Astrocyte of the cerebellum (primary cell): ENCODE data around the gene LEUTX.
"Not testable (repeated sequence)": the region's sequence is repeated elsewhere in the genome, so short reads cannot be mapped to it uniquely, and the experiment has no call there.

Experiments used
- DNase-seq: peaks from one replicate; pipeline ENCODE4 v3.0.0-alpha.2; 2011; ENCODE audit warnings: low read depth
- H3K4me3 ChIP-seq: 2 replicates; pipeline ENCODE4 v1.5.1; 2011; ENCODE audit warnings: mild to moderate bottlenecking, low read depth, low read length, moderate library complexity
- in situ Hi-C: cut with HindIII; loops from 2 replicates; pipeline ENCODE4 v1.10.0; 2017; ENCODE audit warnings: low sequenced_read_pairs
- TF ChIP-seq, protein P1 (sequence below): IDR thresholded peaks from 2 replicates; pipeline ENCODE4 v1.5.1; 2012; ENCODE audit warnings: low read length, low read depth, moderate library complexity, mild to moderate bottlenecking; ENCODE audit errors: missing control alignments

Gene LEUTX

DNA sequence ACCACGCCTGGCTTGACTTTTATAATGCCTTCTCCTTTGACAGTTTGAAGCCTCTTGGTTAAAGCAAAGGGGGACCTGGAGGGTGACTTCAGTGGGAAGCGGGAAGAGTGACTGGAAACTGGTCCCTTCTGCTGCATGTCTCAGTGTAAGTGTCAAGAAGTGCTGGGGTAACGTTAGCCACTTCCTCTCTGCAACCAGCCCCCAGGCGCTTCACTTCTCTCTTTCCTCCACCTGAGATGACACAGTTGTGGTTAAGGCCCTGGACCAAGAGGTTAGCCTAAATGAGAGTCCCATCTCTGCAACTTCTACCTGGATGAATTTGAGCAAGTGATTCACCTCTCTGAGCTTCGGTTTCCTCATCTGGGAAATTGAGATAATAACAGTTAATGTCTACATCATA, 16.3 kb downstream of the LEUTX start:
- DNase-seq: no peak
- in situ Hi-C loops: no loop called here
- TF ChIP-seq, protein P1, sequence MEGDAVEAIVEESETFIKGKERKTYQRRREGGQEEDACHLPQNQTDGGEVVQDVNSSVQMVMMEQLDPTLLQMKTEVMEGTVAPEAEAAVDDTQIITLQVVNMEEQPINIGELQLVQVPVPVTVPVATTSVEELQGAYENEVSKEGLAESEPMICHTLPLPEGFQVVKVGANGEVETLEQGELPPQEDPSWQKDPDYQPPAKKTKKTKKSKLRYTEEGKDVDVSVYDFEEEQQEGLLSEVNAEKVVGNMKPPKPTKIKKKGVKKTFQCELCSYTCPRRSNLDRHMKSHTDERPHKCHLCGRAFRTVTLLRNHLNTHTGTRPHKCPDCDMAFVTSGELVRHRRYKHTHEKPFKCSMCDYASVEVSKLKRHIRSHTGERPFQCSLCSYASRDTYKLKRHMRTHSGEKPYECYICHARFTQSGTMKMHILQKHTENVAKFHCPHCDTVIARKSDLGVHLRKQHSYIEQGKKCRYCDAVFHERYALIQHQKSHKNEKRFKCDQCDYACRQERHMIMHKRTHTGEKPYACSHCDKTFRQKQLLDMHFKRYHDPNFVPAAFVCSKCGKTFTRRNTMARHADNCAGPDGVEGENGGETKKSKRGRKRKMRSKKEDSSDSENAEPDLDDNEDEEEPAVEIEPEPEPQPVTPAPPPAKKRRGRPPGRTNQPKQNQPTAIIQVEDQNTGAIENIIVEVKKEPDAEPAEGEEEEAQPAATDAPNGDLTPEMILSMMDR: no peak
- no peak overlapping the region for H3K4me3 ChIP-seq

DNA sequence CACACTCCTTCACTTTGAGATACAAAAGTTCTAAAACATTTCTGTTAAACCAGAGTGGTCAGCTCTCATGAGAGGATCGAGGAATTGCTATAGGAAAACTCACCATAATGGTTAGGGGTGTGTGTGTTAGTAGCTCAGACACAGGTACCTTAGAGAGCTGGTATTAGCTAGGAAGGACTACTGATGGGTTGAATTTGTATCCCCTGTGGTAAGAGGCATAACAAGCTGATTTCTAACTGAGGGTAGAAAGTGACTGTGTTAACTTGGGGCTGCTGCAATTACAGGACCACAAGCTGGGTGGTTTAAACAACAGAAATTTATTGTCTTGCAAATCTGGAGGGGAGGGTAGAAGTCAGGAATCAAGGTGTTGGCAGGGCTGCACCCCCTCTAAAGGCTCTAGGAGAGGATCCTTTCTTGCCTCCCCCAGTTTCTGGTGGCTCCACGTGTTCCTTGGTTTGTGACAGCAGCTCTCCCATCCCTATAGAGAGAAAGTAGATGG, 17.4 kb downstream of the LEUTX start:
- TF ChIP-seq, protein P1: no peak
- in situ Hi-C loops: no loop called here

GRCh38 chr19:39797083-39797482, 18.4 kb downstream of the LEUTX start:
- no peak overlapping the region for H3K4me3 ChIP-seq
- TF ChIP-seq, protein P1: no peak
- in situ Hi-C loops: no loop called here
- DNase-seq: no peak

More for the DNA sequence above, 17.4 kb downstream of the LEUTX start:
- H3K4me3 ChIP-seq: no peak overlapping the region
- DNase-seq: no peak

GRCh38 chr19:39802958-39803357, 24.3 kb downstream of the LEUTX start:
- in situ Hi-C loops: no loop called here
- no peak for DNase-seq

GRCh38 chr19:39805104-39805503, 26.4 kb downstream of the LEUTX start:
- TF ChIP-seq, protein P1: no peak
- DNase-seq: no peak
- in situ Hi-C loops: no loop called here
- no peak overlapping the region for H3K4me3 ChIP-seq

More at GRCh38 chr19:39802958-39803357, 24.3 kb downstream of the LEUTX start:
- no peak overlapping the region for H3K4me3 ChIP-seq
- TF ChIP-seq, protein P1: no peak

DNA sequence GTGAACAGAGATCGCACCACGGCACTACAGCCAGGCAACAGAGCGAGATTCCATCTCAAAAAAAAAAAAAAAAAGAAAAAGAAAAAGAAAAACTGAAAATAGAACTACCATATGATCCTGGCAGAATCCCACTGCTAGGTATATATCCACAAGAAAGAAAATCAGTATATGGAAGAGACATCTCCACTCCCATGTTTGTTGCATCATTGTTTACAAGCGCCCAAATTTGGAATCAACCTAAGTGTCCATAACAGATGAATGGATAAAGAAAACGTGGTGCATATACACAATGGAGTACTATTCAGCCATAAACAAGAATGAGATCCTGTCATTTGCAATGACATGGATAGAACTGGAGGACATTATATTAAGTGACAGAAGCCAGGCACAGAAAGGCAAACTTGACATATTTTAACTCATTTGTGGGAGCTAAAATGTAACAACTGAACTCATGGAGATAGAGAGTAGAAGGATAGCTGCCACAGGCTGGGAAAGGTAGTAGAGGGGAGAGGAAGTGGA, 29.3 kb downstream of the LEUTX start:
- DNase-seq: no peak
- in situ Hi-C loops: no loop called here
- TF ChIP-seq, protein P1: no peak
- H3K4me3 ChIP-seq: no peak overlapping the region

GRCh38 chr19:39808688-39809087, 30.0 kb downstream of the LEUTX start:
- in situ Hi-C loops, H3K4me3 ChIP-seq, DNase-seq: not testable (repeated sequence)
